ENCODE data around the gene RTN4RL2.

Gene RTN4RL2

DNA sequence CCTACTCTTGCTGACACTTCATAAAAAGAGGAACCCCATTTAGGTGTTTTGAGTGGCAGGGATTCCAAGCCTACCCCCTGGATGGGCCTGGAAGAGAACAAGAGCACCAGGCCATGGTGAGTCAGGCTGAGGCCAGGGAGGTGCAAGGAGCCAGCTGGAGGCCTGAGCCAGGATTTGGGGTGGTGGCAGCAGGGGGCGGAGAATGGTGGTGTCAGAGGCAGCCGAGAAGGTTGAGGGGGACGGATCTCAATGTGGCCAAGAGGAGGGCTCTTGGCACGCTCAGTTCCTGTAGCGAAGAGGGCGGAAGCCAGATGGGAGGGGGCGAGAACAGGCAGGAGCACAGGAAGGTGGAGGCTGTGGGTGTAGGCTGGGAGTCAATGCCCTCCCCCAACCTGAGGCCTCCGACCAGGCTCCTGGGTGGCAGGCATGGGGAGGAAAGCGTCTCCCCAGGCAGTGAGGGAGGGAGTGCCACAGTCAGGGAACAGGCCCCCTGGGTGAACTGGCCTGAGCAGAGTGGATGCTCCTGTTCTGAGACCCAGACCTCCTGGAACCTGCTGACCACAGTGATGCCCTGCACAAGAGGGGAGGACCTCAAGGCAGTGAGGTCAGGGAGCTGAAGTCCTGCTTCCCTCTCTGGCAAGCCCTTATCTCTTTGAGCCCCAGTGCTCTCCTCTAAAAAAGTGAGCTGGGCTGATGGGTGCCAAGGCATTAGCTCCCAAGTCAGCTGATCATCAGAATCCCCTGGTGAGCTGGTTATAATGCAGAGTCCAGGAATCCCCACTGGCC is 13.9 kb downstream of the RTN4RL2 start:
- H3K36me3 ChIP-seq (ENCODE audit: insufficient read depth): no peaks in the 10 kb centered on the region
- H3K4me3 ChIP-seq (IDR thresholded peaks at IDR 0.05; ENCODE audit: insufficient read depth, low read depth, low read length): no peak overlapping the region
- no peaks in the 10 kb centered on the region for H4K20me1 ChIP-seq (ENCODE audit: insufficient read depth)
- peak overlapping the region; percentile 79; the same call in 1 of the 2 replicates for H3K4me2 ChIP-seq
- TF ChIP-seq, protein P1, sequence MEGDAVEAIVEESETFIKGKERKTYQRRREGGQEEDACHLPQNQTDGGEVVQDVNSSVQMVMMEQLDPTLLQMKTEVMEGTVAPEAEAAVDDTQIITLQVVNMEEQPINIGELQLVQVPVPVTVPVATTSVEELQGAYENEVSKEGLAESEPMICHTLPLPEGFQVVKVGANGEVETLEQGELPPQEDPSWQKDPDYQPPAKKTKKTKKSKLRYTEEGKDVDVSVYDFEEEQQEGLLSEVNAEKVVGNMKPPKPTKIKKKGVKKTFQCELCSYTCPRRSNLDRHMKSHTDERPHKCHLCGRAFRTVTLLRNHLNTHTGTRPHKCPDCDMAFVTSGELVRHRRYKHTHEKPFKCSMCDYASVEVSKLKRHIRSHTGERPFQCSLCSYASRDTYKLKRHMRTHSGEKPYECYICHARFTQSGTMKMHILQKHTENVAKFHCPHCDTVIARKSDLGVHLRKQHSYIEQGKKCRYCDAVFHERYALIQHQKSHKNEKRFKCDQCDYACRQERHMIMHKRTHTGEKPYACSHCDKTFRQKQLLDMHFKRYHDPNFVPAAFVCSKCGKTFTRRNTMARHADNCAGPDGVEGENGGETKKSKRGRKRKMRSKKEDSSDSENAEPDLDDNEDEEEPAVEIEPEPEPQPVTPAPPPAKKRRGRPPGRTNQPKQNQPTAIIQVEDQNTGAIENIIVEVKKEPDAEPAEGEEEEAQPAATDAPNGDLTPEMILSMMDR (conservative IDR thresholded peaks at IDR 0.05; ENCODE audit: low read depth, low read length): no peak
- H3K27ac ChIP-seq: no peak overlapping the region
- no peak overlapping the region for H3K9ac ChIP-seq
- H3K27me3 ChIP-seq (ENCODE audit: insufficient read depth, low read depth): no peaks in the 10 kb centered on the region
- H3K79me2 ChIP-seq (ENCODE audit: insufficient read depth, low read depth): peaks cover 14% of the 10 kb centered on the region
- no peak overlapping the region for H2AFZ ChIP-seq (ENCODE audit: low read depth)
- H3K4me1 ChIP-seq (ENCODE audit: low read depth, poor library complexity, severe bottlenecking): peaks cover 32% of the 10 kb centered on the region

DNA sequence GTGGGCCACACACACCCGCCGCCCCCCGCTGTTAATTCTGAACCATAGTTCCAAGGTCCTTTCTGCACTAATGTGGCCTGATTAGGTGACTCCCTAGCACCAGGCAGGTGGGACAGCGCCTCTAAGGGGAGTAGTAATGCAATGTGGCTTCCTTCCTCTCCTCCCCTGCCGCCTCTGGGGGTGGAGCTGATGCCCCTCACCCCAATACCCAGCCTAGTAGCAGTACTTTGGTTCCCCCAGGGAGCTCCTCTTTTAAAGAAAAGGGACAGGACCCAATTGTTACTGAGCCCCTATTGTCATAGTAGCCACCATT is 14.4 kb downstream of the RTN4RL2 start:
- H3K4me1 ChIP-seq (ENCODE audit: low read depth, poor library complexity, severe bottlenecking): peaks cover 32% of the 10 kb centered on the region

DNA sequence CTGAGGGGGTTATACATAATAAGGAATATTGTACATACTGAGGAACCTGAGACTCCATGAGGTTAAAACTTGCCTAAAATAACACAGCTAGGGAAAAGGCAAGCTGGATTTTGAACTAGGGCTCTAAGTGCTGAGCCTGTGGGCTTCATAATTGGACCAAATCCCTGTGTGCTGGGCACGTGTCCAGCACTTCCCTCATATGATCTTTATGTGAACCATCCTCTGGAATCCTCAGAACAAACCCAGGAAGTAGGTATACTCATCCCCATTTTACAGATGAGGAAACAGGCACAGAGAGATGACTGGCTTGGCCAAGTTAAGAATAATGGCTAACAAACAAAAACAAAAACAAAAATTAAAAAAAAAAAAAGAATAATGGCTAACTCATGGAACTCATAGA is 14.9 kb downstream of the RTN4RL2 start:
- H3K36me3 ChIP-seq (ENCODE audit: insufficient read depth): no peaks in the 10 kb centered on the region
- peaks cover 34% of the 10 kb centered on the region for H3K4me1 ChIP-seq (ENCODE audit: low read depth, poor library complexity, severe bottlenecking)
- H3K27ac ChIP-seq: peak overlapping the region; percentile 91; the same call in 1 of the 2 replicates
- H3K79me2 ChIP-seq (ENCODE audit: insufficient read depth, low read depth): peaks cover 14% of the 10 kb centered on the region
- H2AFZ ChIP-seq (ENCODE audit: low read depth): no peak overlapping the region
- H3K4me3 ChIP-seq (IDR thresholded peaks at IDR 0.05; ENCODE audit: insufficient read depth, low read depth, low read length): no peak overlapping the region
- TF ChIP-seq, protein P1 (conservative IDR thresholded peaks at IDR 0.05; ENCODE audit: low read depth, low read length): no peak
- H3K4me2 ChIP-seq: peak overlapping the region; percentile 79
- no peaks in the 10 kb centered on the region for H3K27me3 ChIP-seq (ENCODE audit: insufficient read depth, low read depth)
- H3K9ac ChIP-seq: peak overlapping the region; percentile 97; the same call in 1 of the 2 replicates
- H4K20me1 ChIP-seq (ENCODE audit: insufficient read depth): no peaks in the 10 kb centered on the region

More for the DNA sequence above, 14.4 kb downstream of the RTN4RL2 start:
- Histone ChIP-seq H4K20me1 (ENCODE audit: insufficient read depth) (no peaks in the 10 kb centered on the region), H3K36me3 (ENCODE audit: insufficient read depth) (no peaks in the 10 kb centered on the region), H3K79me2 (ENCODE audit: insufficient read depth, low read depth) (peaks cover 14% of the 10 kb centered on the region), H3K4me3 (IDR thresholded peaks at IDR 0.05; ENCODE audit: insufficient read depth, low read depth, low read length) (no peak overlapping the region), H2AFZ (ENCODE audit: low read depth) (no peak overlapping the region), H3K27me3 (ENCODE audit: insufficient read depth, low read depth) (no peaks in the 10 kb centered on the region), H3K27ac (no peak overlapping the region), H3K4me2 (peak overlapping the region; percentile 79), H3K9ac (no peak overlapping the region; the same call in 1 of the 2 replicates)
- TF ChIP-seq, protein P1 (conservative IDR thresholded peaks at IDR 0.05; ENCODE audit: low read depth, low read length): no peak

DNA sequence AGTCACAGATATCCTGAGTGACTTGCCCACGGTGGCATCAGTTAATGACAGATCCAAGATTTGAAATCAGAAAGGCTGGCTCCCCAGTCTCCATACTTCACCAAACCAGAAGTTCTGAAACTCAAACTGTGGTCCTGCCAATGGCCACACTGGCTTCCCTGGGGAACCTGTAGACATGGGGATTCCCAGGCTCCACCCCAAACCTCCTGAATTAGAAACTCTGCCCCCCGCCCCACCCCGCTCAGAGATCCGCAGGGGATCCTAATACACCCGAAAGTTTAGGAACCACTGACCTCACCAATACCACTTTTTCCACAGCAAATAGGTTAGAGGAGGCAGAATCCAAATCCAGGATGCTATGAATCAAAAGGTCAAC is 15.3 kb downstream of the RTN4RL2 start:
- H3K4me1 ChIP-seq (ENCODE audit: low read depth, poor library complexity, severe bottlenecking): peaks cover 35% of the 10 kb centered on the region
- peak overlapping the region; percentile 97 for H3K9ac ChIP-seq

More for the DNA sequence above, 15.3 kb downstream of the RTN4RL2 start:
- Histone ChIP-seq H3K79me2 (ENCODE audit: insufficient read depth, low read depth) (peaks cover 14% of the 10 kb centered on the region), H3K4me2 (peak overlapping the region; percentile 79), H2AFZ (ENCODE audit: low read depth) (peak overlapping the region; percentile 77), H3K27ac (peak overlapping the region; percentile 91), H3K27me3 (ENCODE audit: insufficient read depth, low read depth) (no peaks in the 10 kb centered on the region), H3K4me3 (IDR thresholded peaks at IDR 0.05; ENCODE audit: insufficient read depth, low read depth, low read length) (no peak overlapping the region), H4K20me1 (ENCODE audit: insufficient read depth) (no peaks in the 10 kb centered on the region), H3K36me3 (ENCODE audit: insufficient read depth) (no peaks in the 10 kb centered on the region)
- TF ChIP-seq, protein P1 (conservative IDR thresholded peaks at IDR 0.05; ENCODE audit: low read depth, low read length): no peak

All from KMS-11 (cell line).